ENCODE results near the gene C13orf42. TPM values are rescaled to one million over a fixed set of nuclear protein-coding genes. Genes with fewer than 3 reads are reported as not detected.

The C13orf42 gene
- total RNA-seq, 1 experiment from 2014 or later = not detected

DNA sequence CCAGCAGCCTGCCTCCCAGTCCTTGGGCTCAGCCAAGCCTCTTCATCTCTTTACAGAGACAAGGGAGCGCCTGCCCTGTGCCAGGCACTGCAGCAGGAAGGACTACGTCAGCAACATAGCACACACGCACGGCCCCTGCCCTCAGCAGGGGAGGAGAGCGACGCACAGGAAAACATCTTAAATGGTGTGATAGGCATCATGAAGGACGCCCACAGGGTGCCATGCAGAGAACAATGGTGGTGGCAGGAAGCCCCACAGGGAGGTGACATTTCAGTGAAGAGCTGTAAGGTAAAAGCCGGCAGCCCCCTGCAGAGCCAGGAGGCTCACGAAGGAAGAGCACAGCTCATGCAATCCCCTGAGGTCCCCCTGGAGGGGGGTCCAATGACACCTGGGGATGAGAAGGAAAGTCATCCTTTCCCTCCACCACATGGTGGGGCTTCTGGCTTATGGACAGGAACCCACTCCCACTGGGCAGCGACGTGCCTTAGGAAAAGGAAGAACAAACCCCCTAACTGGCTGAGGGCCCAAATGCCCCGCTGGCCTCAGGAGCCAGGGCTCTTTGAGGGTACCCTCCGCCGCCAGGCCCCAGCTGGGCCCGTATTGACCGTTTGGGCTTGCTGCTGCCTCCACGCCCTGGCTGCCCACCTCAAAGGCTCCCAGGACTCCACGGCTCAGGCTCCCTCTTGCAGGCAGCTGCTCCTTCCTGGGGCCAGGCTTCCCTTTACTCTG is 37.3 kb upstream of the C13orf42 start:
- Histone ChIP-seq H3K36me3 (ENCODE audit: control insufficient read depth in 1 of 2, insufficient read depth in 2 of 2, low read length in 2 of 2) (no peaks in the 10 kb centered on the region), H3K27ac (ENCODE audit: low read depth, low read length) (no peak overlapping the region), H3K9ac (ENCODE audit: low read length) (no peak overlapping the region), H3K79me2 (ENCODE audit: insufficient read depth, low read length) (no peaks in the 10 kb centered on the region), H3K27me3 (ENCODE audit: insufficient read depth, low read length) (peaks cover 24% of the 10 kb centered on the region; the same call in 1 of the 2 replicates), H3K9me2 (ENCODE audit: insufficient read depth) (no peaks in the 10 kb centered on the region), H2AFZ (ENCODE audit: low read depth, low read length, poor library complexity, severe bottlenecking) (no peak overlapping the region), H3K4me3 (replicated peaks in 1 of 2; ENCODE audit: low read depth in 1 of 2, low read length in 2 of 2) (no peak overlapping the region), H4K20me1 (ENCODE audit: insufficient read depth) (no peaks in the 10 kb centered on the region), H3K9me3 (ENCODE audit: control insufficient read depth in 1 of 2, insufficient read depth in 1 of 2, low read depth in 1 of 2, low read length in 2 of 2) (no peaks in the 10 kb centered on the region), H3K4me1 (ENCODE audit: control insufficient read depth in 1 of 2, insufficient read depth in 2 of 2, low read length in 2 of 2) (no peaks in the 10 kb centered on the region), H3K4me2 (ENCODE audit: low read length) (no peak overlapping the region)
- no peak for DNase-seq (ENCODE audit: low read depth, low spot score)
- intact Hi-C loops (cut with micrococcal nuclease) = no loop called here
- no TSS peak for BruUV-seq (replicated peaks)
- ATAC-seq = peak; percentile 27
- CTCF ChIA-PET = interaction anchor here (0.9 to 5.4 kb wide), 8 partner anchors 23 to 653 kb away, joined by 3 to 126 read pairs (median 4); no protein-coding TSS in a partner anchor
- POLR2A ChIA-PET = interaction anchor here (0.7 to 1.3 kb wide), 3 partner anchors 11 to 650 kb away, joined by 3 to 6 read pairs (median 4); no protein-coding TSS in a partner anchor
- no peak for TF ChIP-seq EZH2phosphoT487 (IDR thresholded peaks at IDR 0.05; ENCODE audit: borderline replicate concordance)
- TF ChIP-seq EGR1 (IDR thresholded peaks at IDR 0.05; ENCODE audit: low read depth) = no peak
- TF ChIP-seq, protein P1, sequence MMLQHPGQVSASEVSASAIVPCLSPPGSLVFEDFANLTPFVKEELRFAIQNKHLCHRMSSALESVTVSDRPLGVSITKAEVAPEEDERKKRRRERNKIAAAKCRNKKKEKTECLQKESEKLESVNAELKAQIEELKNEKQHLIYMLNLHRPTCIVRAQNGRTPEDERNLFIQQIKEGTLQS (IDR thresholded peaks at IDR 0.05) = no peak
- no peak for TF ChIP-seq FOSL1 (IDR thresholded peaks at IDR 0.05; ENCODE audit: low read depth)
- RAD21 ChIA-PET (ENCODE audit: low non-redundant PET in 1 of 2, low total read pairs in 2 of 2, uncharacterized antibody in 2 of 2, unreplicated experiment in 2 of 2) = interaction anchor here (0.8 to 1.9 kb wide), 3 partner anchors 138 to 649 kb away, joined by 3 to 20 read pairs (median 4); no protein-coding TSS in a partner anchor

DNA sequence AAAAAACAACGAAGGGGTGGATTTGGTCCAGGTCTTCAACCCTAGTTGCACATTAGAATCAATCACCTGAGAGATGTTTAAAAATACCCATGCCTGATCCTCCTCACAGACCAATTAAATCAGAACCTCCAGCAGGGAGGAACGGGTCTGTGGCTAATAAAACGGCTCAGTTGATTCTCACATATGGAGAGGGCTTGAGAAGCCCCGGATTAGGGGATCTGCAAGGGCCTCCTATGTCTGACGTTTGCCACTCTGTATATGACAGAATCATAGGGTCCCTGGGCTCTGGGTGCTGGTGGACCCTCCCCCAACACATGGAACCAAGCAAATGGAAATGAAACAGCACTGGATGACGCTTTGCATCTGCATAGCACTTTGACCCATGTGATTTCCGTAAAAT is 36.7 kb upstream of the C13orf42 start:
- BruUV-seq (replicated peaks) = no TSS peak
- H4K20me1 ChIP-seq (ENCODE audit: insufficient read depth) = no peaks in the 10 kb centered on the region
- ChIA-PET CTCF (interaction anchor here (1.6 to 5.4 kb wide), 4 partner anchors 22 to 650 kb away, joined by 4 to 126 read pairs (median 25); no protein-coding TSS in a partner anchor), RAD21 (ENCODE audit: low non-redundant PET in 1 of 2, low total read pairs in 2 of 2, uncharacterized antibody in 2 of 2, unreplicated experiment in 2 of 2) (interaction anchor here in 1 of 2 experiments (1.9 kb wide), 1 partner anchor 139 kb away, joined by 20 read pairs; no protein-coding TSS in a partner anchor), POLR2A (no interaction called here)
- H3K9me2 ChIP-seq (ENCODE audit: insufficient read depth) = no peaks in the 10 kb centered on the region
- ATAC-seq (no peak), DNase-seq (ENCODE audit: low read depth, low spot score) (no peak)
- H3K4me2 ChIP-seq (ENCODE audit: low read length) = no peak overlapping the region
- intact Hi-C loops (cut with micrococcal nuclease) = no loop called here
- no peak overlapping the region for H3K9ac ChIP-seq (ENCODE audit: low read length)
- H3K79me2 ChIP-seq (ENCODE audit: insufficient read depth, low read length) = no peaks in the 10 kb centered on the region
- H2AFZ ChIP-seq (ENCODE audit: low read depth, low read length, poor library complexity, severe bottlenecking) = no peak overlapping the region
- H3K27me3 ChIP-seq (ENCODE audit: insufficient read depth, low read length) = peaks cover 24% of the 10 kb centered on the region; the same call in 1 of the 2 replicates
- no peaks in the 10 kb centered on the region for H3K36me3 ChIP-seq (ENCODE audit: control insufficient read depth in 1 of 2, insufficient read depth in 2 of 2, low read length in 2 of 2)
- H3K27ac ChIP-seq (ENCODE audit: low read depth, low read length) = no peak overlapping the region
- no peak overlapping the region for H3K4me3 ChIP-seq (replicated peaks in 1 of 2; ENCODE audit: low read depth in 1 of 2, low read length in 2 of 2)
- no peaks in the 10 kb centered on the region for H3K9me3 ChIP-seq (ENCODE audit: control insufficient read depth in 1 of 2, insufficient read depth in 1 of 2, low read depth in 1 of 2, low read length in 2 of 2)
- H3K4me1 ChIP-seq (ENCODE audit: control insufficient read depth in 1 of 2, insufficient read depth in 2 of 2, low read length in 2 of 2) = no peaks in the 10 kb centered on the region
- TF ChIP-seq EZH2 (IDR thresholded peaks at IDR 0.05) (no peak), POLR2A (IDR thresholded peaks at IDR 0.05; ENCODE audit: borderline replicate concordance, extremely low read depth, insufficient read depth, insufficient read length) (no peak), ZFX (IDR thresholded peaks at IDR 0.05) (no peak), SP1 (IDR thresholded peaks at IDR 0.05; ENCODE audit: low read depth) (no peak), ELF1 (IDR thresholded peaks at IDR 0.05; ENCODE audit: borderline replicate concordance, low read depth) (no peak), SRF (IDR thresholded peaks at IDR 0.05; ENCODE audit: low read depth) (no peak), POLR2AphosphoS5 (IDR thresholded peaks at IDR 0.05; ENCODE audit: low read depth, low read length) (no peak), RAD21 (IDR thresholded peaks at IDR 0.05; ENCODE audit: low read depth) (no peak), SIN3A (IDR thresholded peaks at IDR 0.05; ENCODE audit: low read depth) (no peak), FOSL1 (IDR thresholded peaks at IDR 0.05; ENCODE audit: low read depth) (no peak), CEBPB (IDR thresholded peaks at IDR 0.05; ENCODE audit: low read depth) (no peak)
- TF ChIP-seq, protein P2, sequence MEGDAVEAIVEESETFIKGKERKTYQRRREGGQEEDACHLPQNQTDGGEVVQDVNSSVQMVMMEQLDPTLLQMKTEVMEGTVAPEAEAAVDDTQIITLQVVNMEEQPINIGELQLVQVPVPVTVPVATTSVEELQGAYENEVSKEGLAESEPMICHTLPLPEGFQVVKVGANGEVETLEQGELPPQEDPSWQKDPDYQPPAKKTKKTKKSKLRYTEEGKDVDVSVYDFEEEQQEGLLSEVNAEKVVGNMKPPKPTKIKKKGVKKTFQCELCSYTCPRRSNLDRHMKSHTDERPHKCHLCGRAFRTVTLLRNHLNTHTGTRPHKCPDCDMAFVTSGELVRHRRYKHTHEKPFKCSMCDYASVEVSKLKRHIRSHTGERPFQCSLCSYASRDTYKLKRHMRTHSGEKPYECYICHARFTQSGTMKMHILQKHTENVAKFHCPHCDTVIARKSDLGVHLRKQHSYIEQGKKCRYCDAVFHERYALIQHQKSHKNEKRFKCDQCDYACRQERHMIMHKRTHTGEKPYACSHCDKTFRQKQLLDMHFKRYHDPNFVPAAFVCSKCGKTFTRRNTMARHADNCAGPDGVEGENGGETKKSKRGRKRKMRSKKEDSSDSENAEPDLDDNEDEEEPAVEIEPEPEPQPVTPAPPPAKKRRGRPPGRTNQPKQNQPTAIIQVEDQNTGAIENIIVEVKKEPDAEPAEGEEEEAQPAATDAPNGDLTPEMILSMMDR (IDR thresholded peaks at IDR 0.05 in 2 of 3, conservative IDR thresholded peaks at IDR 0.05 in 1 of 3; ENCODE audit: borderline replicate concordance in 1 of 3, insufficient read depth in 1 of 3, low read depth in 2 of 3, low read length in 2 of 3) = no peak
